Measurements from ENCODE around the gene HTR1E.
"Not testable (repeated sequence)": the region's sequence is repeated elsewhere in the genome, so short reads cannot be mapped to it uniquely, and the experiment has no call there.

The HTR1E gene, protein sequence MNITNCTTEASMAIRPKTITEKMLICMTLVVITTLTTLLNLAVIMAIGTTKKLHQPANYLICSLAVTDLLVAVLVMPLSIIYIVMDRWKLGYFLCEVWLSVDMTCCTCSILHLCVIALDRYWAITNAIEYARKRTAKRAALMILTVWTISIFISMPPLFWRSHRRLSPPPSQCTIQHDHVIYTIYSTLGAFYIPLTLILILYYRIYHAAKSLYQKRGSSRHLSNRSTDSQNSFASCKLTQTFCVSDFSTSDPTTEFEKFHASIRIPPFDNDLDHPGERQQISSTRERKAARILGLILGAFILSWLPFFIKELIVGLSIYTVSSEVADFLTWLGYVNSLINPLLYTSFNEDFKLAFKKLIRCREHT

GRCh38 chr6:86937219-86938079, at the start of gene HTR1E:
Gene HTR1E (plus strand): TSS chr6:86937528. CDS start chr6:87015335, 77,807 bp downstream.
- DNase-seq: no peak

- DNase-seq: no peak
Measured at GRCh38 chr6:86888301-86888700, 49.0 kb upstream of the HTR1E start.

GRCh38 chr6:86897265-86897664, 40.1 kb upstream of the HTR1E start:
- DNase-seq: not testable (repeated sequence)

- no peak for DNase-seq
Measured at GRCh38 chr6:86913795-86914194, 23.5 kb upstream of the HTR1E start.

- DNase-seq: no peak
Measured at GRCh38 chr6:86916393-86916792, 20.9 kb upstream of the HTR1E start.

GRCh38 chr6:86927138-86927537, 10.2 kb upstream of the HTR1E start:
- DNase-seq: not testable (repeated sequence)

DNA sequence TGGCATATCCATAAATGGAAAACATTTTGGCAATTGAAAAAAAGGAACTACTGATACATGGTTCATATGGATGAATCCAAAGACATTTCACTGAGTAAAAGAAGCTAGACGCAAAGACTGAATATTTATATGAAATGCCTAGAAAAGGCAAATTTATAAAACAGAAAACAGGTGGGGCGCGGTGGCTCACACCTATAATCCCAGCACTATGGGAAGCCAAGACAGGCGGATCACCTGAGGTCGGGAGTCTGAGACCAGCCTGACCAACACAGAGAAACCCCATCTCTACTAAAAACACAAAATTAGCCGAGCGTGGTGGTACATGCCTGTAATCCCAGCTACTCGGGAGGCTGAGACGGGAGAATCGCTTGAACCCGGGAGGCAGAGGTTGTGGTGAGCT, 9.5 kb upstream of the HTR1E start:
- not testable (repeated sequence) for DNase-seq

- no peak for DNase-seq
Measured at GRCh38 chr6:86934365-86934764, 3.0 kb upstream of the HTR1E start.

- no peak for DNase-seq
Measured at GRCh38 chr6:86936834-86937218, 502 bp upstream of the HTR1E start.

DNA sequence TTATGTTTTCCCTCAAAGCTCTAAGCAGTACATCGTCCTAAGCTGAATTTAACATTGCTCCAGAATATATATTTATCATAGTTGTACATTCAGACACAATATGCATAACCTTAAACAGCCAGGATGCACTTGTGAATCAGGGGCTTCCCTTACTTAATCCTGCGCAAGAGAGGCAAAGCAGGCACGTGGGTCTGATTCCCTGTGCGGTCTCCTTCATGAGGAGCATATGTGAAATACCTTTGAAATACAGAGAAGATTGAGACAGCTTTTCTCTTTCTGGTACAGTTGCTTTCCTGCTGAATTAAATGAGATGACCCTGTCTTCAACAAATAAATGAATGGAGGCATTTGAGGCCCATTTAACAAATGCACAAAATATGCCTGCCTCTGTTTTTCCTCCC, 1.5 kb downstream of the HTR1E start:
- DNase-seq: no peak

GRCh38 chr6:86941461-86941860, 4.1 kb downstream of the HTR1E start:
- no peak for DNase-seq

DNA sequence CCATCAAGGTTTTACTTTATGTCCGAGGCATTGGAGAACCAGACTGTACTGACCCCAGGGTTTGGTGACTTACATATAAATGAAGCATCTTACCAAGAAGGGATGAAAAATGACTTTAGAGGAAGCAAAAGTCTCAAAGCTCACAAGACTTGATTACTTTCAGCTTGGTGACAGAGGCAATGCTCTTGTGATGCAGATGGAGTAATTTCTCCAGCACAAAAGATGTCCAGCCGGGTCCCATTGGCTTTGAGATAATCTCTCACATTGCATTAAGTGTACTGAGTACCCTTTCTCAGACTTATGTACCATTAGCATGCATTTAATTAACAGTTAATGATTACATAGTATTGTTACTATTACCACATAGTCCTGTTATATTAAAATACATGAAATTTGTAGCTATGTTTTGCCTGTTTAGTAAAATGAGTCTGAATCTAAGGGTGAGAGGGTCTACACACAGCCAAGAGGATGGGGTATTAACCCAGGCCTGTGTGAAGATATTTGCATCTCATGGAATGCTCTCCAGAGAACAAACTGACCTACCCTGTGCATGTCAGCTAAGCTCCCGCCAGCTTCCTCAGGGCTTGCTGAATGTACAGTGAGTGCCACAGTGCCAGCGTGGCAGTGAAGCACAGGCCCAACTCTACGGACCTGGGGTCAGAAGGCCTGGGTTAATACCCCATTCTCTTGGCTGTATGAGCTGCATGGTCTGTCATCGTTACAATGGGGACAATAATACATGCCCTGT, 5.6 kb downstream of the HTR1E start:
- DNase-seq: no peak

- no peak for DNase-seq
Measured at GRCh38 chr6:86943819-86944407, 6.6 kb downstream of the HTR1E start.

DNA sequence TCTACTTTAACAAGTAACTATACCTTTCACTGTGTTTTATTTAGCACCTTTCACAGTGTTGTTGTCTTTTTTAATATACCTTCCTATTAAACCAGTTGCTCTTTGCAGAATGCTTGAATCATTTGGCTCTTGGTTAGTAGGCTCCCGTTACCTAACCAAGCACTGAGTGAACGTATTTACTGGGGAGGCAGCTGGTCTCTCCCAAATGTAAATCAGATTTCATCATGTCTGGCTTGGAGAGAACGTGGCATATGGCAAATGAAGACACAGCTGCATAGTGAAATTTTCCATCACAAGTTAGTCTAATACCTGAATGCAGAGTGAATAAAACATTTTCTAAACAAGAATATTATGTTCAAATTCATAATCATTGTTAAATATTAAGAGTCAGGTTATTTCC, 12.4 kb downstream of the HTR1E start:
- no peak for DNase-seq

DNA sequence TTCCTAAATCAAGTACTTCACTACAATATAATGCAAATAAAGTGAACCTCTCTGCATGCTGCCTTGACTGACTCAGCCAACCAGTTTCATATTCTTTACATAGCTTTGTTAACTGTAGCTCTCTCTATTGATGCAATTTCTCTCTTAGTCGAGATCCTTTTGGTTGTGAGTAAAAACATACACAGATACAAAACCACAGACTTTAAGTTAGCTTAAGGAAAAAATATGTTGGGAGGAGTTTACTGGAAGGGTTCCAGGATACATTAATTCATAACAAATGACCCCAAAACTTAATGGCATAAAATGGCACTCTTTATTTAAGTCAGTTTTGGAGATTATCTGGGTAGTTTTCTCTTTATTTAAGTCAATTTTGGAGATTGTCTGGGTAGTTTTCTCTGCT, 15.7 kb downstream of the HTR1E start:
- no peak for DNase-seq

- no peak for DNase-seq
Measured at GRCh38 chr6:86959656-86960055, 22.3 kb downstream of the HTR1E start.

GRCh38 chr6:86961455-86962200, 24.3 kb downstream of the HTR1E start:
- no peak for DNase-seq

- DNase-seq: no peak
Measured at GRCh38 chr6:86963352-86963751, 26.0 kb downstream of the HTR1E start.

GRCh38 chr6:86964029-86964579, 26.8 kb downstream of the HTR1E start:
- no peak for DNase-seq

DNA sequence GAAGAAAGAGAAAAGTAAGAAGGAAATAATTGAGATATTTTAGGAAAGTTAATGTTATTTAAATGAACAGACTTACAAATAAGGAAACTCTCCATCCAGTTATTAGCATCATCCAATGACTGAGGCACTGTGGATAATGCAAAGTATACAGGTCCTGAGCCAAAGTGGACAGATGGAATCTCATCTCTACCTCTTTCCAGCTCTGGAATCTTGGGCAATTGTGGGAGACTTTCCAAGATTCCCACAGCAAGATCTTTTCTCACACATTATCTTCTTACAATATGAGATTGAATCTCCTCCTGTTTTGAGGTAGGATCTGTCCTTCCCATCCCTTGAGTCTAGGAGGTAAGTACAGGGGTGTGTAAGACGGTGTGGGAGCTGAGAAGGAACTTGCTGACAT, 28.9 kb downstream of the HTR1E start:
- DNase-seq: no peak

DNA sequence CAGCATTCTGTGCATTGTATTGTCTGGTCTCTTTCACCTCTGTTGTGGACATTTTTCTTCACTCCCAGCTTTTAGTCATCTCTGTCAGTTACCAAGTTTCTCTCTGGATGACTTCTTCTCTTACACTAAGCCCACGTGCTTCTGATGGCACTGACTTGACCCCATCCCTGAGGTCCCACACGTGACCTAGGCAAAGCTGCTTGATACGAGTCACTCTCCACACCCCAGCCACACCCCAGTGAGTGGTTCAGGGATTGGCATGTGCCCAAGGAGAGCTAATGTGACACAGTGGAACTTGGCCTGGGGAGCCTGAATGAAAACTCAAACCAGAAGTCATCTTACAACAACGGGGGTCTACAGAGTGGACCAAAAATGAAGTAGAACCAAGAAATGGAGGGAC, 32.2 kb downstream of the HTR1E start:
- no peak for DNase-seq

DNA sequence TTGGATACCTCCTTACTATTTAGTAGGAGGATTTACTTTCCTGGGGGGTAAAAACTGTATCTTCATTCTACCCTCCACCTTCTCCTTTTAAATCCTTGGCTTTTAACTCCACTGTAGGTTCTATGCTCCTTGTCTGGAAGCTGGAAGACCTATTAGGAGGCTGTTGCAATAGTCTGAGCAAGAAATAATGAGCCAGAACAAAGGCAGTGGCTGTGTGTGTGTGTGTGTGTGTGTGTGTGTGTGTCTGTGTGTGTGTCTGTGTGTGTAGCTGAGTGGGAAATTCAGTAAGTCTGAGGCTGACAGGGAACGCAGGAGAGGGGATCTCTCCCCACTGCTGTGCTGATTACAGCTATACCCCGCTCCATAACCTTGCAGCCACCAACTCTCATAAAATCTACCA, 35.8 kb downstream of the HTR1E start:
- DNase-seq: no peak

Measured in CD4-positive, alpha-beta T cell treated with Interleukin-17A for 1 hour (primary cell).